IPS-NIHi11 (cell line): ENCODE measurements around the gene CERS1.

Experiments
- DNase-seq: peaks from one replicate; pipeline ENCODE4 v3.0.0; 2012; ENCODE audit warnings: mixed read lengths, low spot score

CERS1 gene

DNA sequence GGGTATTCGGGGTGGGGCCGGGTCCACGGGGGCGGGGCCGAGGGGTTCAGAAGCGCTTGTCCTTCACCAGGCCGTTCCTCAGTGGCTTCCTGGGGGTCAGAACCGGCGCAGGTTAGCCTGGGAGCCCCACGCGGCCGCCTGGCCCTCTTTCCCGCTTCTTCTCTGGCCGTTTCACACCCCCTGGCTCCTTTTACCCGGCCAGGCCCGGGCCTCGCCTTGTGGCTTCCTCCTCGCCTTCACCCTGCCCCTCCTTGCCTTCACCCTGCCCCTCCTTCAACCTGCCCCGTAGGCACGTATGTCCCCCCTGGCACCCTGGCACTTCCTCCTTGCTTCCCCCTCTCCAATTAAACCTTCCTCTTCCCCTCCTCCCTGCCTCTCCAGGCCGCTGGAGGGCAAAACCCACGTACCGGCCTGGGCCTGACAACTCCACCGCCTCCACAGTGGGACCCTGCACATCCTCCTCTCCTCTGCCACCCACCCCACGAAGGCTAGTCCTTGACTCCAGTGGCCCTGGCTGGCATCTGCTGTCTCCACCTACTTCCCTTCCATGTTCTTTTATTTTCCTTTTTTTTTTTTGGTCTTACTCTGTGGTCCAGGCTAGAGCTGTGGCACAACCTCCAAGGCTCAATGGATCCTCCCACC lies 25.3 kb downstream of the CERS1 start:
- DNase-seq, result no peak

DNA sequence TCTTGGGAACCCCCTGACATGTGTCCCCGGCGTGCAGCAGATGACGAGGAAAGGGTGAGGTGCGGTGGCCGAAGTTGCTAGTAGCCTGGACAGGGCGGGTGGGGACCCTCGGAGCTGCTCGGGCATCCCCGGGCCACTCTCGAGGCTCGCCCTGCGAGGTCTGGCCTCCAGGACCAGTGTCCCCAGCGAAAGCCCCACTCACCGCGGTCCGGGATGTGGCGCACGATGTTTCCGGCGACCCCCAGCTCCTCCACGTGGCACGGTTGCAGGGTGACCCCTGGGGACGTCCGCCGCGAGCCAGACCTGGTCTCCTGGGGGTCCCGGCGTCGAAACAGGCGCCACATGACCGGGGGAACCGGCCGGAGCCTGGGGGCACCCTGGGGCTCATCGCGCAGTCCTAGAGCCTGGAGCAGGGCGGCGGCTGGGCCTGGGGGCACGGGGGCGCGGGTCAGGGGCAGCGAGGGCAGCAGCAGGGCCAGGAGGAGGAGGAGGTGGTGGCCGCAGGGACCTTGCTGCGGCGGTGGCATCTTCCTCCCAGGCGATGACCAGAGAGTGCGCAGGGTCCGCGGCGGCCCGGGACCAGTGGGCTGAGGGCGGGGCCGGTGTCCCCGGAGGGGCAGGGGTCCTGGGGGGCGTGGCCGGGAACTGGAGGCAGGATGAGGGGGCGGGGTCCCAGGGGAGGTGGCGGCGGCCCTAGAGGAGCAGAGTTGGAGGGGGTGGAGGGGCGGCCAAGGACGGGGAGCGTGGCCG lies 26.0 kb downstream of the CERS1 start:
- peak; percentile 81 for DNase-seq

DNA sequence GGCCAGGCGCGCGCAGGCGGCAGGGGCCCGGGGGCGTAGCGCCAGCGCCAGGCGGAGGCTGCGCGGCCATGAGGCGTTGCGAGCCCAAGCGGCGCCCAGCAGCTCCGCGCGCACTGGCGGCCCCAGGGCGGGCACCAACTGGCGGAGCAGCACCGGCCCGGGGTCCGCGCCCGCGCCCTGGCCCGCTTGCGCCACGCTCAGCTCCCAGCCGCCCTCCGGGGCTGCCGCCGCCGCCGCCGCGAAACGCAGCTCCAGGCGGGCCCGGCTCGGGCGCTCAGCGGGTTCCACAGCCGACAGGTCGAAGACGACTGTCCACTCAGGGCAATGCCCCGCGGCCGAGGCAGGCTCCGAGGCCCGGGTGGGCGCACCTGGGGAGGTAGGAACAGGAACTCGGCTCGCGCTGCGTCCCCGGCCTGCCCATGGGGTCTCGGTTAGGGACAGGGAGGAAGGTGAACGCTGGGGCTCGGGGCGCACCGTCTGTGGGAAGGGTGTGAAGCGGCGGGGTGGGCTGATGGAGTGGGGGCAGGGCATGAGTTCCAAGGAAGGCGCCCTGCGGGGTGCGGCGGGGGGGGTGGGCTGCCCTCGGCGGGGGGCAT lies 26.8 kb downstream of the CERS1 start:
- no peak for DNase-seq

DNA sequence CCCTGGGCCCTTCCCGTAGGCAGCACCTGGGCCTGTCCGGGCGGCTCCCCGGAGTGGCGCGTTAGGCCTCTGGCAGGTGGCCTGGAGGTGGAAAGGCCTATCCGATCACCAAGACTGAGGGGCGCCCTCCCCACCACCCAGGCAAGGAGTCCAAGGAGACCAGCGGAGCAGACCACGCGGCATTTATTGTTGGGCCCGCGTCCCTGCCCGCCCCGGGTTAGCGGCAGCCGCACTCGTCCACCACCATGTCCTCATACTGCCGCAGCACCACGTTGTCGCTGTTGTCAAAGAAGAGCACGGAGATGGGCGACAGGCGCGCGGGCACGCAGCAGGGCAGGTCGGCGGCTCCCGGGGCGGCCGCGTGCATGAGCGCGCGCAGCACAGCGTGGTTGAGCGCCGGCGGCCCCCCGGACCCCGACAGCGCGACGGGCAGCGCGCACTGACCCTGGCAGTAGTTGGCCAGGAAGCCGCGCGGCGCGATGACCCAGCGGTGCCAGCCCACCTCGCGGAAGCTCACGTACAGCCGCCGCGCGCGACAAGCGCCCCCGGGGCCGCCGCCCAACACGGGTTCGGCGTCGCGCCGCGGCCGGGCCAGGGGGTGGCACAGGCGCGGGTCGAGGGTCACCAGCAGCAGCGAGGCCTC lies 27.5 kb downstream of the CERS1 start:
- no peak for DNase-seq

DNA sequence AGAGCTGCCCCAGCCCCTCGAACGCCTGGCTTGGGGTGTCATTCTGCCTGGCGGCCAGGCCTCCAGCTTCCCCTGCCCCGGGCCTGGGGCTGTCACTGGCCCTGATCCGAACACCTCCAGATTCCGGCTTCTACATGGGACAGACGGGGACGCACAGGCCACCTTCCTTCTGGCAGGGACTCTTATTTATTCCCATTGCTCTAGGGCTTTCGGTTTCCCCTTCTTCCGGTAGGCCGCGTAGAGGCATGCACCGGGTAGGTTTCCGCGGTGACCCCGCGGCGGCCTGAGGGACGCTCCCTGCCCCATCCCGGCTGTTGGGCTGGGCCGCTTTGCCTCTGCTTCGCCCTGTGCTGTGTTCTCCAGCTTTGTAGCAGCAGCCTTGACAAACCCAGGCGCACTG lies 28.2 kb downstream of the CERS1 start:
- DNase-seq, result no peak

DNA sequence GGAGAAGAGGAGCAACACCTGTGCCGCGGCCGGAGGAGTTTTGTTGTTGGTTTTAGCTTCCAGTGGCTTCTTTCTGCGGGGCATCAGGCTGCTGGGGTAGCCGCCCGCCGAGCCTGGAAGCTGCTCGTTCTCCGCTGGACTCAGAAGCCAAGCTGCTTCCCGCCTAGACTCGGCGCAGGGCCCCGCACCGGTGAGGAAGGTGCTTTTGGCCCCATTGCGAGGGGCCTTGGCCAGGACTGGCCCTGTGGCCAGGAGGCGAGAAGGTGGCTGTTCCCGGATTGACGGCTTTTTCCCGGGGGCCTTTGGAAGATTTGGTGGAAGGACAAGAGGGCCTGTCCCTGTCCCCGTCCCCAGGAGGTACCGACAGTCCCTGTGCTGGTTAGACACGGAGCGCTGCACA lies 28.8 kb downstream of the CERS1 start:
- no peak for DNase-seq

DNA sequence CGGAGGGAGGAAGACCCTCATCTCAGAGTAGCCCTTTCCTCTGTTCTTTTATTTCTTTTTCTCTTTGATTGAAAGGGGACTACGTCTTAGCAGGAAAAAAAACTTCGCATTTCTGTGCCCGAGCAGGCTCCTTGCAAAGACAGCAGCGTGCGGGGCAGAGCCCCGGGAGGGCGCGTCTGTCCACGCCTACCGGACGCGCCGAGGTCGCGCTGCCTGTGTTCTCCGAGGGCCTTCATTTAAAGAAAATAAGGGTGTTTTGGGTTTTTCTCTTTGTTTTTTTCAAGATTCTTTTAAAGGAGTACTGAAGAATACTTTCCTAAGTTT lies 29.2 kb downstream of the CERS1 start:
- no peak for DNase-seq

DNA sequence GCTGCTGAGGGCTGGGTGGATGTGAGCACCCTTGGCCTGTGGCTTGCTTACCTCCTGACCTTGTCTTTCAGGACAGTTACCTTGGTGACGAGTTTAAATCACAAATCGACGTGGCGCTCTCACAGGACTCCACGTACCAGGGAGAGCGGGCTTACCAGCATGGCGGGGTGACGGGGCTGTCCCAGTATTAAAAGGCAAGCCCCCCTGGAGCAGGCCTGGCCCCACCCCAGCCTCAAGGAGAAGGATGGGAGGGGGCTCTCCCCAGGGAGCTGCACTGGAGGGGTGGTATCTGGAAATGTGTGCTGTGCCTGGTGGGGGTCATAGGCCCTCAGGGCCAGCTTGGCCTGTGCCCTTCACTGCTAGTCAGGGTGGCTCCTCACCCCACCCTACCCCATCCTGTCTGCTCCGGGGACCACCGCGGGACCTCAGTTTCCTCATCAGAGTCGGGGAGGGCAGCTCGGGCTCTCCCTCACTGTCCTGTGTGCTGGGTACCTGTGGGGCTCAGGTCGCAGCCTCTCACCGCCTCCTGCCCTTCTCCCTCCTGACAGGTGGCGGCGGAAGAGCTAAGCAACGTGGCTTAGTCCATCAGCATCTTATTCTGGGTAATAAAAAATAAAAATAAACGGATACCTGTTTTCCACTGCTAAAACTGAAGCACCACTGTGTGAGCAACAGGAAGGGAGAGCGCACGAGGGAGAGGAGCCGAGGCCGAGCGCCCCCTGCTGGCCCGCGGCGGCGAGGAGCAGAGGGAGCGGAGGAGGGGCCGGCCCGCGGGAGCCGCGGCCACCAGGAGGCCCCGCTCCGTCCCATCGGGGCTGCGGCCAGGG lies 29.8 kb downstream of the CERS1 start:
- peak; percentile 99 for DNase-seq

DNA sequence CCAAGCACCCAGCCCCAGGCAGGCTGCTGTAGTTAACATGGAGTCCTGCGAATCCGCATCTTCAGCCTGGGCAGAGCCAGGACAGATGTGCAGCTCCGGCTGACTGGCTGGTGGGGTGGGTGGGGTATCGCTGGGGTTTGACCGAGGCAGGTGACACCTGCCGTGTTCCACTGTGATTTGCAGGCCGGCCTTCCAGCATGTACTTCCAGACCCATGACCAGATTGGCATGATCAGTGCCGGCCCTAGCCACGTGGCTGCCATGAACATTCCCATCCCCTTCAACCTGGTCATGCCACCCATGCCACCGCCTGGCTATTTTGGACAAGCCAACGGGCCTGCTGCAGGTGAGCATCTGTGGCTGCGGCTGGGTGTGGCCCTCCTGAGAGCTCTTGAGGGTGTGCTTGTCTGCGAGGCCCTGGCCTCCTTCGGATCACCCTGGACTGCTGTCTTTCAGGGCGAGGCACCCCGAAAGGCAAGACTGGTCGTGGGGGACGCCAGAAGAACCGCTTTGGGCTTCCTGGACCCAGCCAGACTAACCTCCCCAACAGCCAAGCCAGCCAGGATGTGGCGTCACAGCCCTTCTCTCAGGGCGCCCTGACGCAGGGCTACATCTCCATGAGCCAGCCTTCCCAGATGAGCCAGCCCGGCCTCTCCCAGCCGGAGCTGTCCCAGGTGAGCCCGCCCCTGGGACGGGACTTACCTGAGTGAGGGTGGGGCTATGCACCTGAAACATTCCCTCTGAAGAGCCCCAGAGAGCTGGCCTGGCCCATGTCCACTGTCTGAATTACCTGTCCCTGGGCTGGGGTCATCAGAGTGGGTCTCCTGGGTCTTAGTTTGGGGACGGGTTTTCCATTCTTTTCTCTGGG lies 30.6 kb downstream of the CERS1 start:
- no peak for DNase-seq

DNA sequence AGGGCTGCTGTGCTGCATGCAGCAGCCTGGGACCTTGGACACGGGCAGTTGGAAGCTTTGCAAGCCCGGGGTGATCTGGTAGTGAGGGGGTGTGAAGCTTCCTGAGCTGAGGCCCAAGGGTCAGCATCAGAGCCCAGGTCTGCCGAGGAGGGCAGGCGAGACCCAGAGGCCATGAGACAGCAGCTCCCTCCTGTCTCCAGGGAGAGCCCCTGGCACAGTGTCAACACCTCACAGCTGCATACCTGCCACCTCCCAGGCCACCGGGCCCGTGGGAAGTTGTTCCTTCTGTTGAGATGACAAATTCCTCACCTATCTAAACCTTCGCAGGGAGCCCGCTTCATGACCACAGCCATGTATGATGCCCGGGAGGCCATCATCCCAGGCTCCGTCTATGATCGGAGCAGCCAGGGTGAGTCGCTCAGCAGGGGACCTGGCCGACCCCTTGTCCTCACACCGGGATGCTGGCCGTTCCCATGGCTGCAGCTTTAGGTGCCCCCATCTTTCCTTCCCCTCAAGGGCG lies 32.1 kb downstream of the CERS1 start:
- no peak for DNase-seq

DNA sequence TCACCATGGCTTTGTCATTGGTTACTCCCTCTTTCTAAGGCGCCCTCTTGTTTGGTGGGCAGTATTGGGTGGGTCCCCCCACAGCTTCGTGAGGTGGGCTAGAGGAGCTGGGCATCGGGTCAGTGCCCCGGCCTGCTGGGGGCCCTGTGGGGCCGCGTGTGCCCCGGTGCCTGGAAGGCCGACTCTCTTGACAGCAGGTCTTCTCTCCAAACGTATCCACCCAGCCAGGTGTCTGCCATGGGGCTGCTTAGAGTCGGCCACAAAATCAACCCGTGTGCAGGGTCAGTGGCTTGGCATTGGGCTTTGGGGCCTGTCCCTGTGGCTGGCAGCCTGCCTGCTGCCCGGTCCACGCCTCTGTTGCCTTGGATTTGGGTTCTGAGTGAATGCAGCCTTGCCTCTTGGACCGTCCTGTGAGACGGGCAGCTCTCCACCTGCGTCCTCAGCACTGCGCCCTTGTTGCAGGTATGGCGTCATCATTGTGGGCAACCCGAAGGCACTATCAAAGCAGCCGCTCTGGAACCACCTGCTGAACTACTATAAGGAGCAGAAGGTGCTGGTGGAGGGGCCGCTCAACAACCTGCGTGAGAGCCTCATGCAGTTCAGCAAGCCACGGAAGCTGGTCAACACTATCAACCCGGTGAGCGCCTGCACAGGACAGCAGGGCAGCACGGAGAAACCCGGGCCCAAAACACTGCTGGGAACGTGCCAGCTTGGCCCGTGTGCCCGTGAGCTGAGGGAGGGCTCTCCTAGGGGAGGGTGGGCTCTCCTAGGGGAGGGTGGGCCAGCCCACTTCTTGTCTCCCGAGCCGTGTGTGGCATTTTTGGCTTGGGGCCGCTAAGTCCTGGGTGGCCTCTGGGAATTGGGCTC lies 32.7 kb downstream of the CERS1 start:
- DNase-seq, result no peak

DNA sequence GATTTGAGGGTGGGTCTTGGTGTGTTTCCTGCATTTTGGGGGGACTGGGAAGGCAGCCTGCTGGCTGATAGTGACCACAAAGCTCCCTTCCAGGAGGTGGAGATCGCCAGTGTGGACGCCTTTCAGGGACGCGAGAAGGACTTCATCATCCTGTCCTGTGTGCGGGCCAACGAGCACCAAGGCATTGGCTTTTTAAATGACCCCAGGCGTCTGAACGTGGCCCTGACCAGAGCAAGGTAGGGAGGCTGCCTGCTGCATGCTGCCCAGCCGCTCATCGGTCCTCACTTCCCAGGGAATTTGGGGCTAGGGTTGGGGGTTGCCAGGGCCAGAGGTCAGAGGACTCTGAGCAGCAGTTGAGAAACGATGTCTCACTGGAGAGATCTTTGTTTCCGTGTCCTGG lies 34.0 kb downstream of the CERS1 start:
- no peak for DNase-seq

DNA sequence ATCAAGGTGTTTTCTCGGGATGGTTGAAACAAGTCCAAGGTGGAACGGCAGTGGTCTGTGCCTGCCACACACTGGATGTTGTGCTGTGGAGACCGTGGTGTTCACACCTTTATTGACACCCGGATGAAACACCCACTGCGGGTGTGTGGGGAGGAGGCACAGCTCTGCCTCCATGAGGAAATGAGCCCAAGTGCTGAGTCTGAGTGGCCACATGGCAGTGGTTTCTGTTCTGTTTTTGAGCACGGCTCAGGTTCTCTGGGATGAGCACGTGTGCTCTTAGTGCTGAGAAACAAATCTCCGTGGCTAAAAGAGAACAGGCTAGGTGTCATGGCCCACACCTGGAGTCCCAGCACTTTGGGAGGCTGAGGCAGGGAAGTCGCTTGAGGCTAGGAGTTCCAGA lies 34.7 kb downstream of the CERS1 start:
- DNase-seq, result no peak

DNA sequence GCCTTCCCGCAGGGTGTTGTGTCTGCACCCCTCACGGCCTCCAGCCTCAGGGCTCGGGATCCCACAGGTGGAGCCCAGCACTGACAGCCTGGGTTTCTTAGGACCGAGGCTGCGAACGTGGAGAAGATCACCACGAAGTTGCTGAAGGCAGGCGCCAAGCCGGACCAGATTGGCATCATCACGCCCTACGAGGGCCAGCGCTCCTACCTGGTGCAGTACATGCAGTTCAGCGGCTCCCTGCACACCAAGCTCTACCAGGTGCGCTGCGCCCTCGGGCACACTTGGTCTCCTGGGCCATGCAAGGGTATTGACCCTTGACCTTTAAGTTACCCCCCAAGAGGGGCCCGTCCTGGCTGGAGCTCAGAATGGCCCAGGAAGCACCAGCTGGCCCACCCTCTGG lies 35.2 kb downstream of the CERS1 start:
- DNase-seq, result no peak

DNA sequence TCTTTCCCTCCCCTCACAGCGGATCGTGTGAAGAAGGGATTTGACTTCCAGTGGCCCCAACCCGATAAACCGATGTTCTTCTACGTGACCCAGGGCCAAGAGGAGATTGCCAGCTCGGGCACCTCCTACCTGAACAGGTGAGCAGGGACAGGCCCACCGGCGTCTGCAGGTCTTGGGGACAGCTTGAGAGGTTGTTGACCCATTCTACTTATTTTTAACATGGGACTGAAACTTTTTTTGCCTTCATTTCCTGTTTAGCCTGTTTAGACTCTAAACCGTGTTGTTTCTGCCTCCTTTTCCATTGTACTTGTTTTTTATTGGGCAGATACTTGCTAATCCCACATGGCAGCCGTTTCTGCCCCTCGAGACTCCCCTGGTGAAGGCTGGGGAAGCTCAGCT lies 35.7 kb downstream of the CERS1 start:
- no peak for DNase-seq

DNA sequence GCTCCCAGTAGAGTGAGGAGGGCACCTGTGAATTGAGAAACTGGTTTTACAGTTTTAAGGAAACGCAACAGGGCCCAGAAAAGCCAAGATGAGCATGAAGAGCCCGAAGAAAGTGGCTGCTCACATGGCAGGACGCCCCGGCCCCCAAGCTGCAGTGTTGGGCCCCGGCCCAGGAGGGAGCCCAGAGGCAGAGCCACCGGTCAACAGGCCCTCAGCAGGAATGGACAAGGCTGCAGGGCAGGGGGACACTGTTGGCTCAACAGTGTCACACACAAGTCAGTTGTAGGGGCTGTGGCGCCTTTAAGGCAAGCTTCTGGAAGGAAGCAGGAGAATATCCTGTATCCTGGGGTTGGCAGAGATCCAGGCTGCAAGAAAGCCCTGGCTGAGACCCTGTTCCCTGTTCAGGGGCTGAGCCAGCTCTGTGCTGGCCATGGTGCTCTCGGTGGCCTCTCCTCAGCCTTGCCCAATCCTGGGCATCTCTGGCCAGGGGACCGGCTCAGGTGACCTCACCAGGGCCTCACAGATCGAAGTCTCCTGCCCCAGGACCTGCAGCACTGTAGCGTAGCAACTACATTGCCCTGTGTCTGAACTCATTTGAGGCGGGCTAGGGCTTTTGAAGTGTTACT lies 36.2 kb downstream of the CERS1 start:
- DNase-seq, result no peak

DNA sequence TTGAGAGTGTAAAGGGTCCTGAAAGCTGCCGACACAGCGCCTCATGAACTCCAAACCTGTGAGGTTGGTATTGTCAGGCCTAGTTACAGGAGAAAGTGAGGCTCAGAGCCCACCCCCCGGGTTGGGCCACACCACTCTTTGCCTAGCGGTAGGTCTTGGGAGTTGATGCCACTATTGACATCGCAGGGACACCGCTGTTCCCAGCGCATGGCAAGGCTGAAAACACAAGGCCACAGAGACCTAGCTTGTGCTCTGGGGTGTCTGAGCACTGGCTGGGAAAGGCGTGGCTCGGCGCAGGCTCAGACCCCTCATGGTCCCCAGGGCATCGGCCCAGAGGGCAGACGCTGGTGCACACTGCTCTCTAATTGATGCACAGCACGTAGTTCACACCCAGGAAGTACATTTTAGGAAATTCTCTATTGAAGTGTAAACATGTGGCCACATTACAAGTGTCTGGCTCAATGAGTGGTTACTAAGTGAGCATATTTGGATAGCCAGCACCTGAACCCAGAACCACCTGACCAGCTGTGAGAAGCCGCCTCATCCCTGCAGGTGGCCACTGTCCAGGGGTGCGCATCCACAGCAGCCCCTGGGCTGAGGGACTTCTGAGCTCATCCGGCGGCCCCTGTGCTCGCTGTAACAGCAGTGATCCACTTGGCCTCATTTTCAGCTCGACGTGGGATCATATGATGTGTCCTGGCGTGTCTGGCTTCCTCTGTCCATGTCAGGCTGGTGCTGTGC lies 36.9 kb downstream of the CERS1 start:
- DNase-seq, result no peak

DNA sequence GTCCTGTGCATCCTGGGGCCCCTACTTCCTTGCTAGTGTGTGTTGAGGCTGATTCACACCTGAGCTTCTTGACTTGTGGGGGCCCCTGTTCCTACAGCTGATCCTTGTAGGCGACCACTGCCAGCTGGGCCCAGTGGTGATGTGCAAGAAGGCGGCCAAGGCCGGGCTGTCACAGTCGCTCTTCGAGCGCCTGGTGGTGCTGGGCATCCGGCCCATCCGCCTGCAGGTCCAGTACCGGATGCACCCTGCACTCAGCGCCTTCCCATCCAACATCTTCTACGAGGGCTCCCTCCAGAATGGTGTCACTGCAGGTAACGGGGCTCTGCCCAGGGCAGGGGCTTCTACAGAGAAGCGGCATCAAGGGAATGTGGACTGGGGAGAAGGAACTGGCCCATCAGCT lies 38.7 kb downstream of the CERS1 start:
- no peak for DNase-seq
